Muscle of leg (tissue), 11 donors: ENCODE measurements around the gene FAM118A. TPM values are rescaled to one million over a fixed set of nuclear protein-coding genes. Genes with fewer than 3 reads are reported as not detected.
"Not testable (repeated sequence)": the region's sequence is repeated elsewhere in the genome, so short reads cannot be mapped to it uniquely, and the experiment has no call there.

Experiments used
- DNase-seq: peaks from one replicate; pipeline ENCODE4 v3.0.0; 2013
- H3K27ac ChIP-seq: one replicate; pipeline ENCODE4 v1.5.1; 2013; ENCODE audit warnings: mild to moderate bottlenecking, low read length, control low read depth
- H3K27me3 ChIP-seq: one replicate; pipeline ENCODE4 v1.6.1; 2013; ENCODE audit warnings: low read length; ENCODE audit not compliant: control insufficient read depth, insufficient read depth
- H3K36me3 ChIP-seq: one replicate; pipeline ENCODE4 v1.6.1; 2013; ENCODE audit warnings: low read length; ENCODE audit not compliant: control insufficient read depth, insufficient read depth
- H3K4me1 ChIP-seq: one replicate; pipeline ENCODE4 v1.6.1; 2013; ENCODE audit warnings: low read length; ENCODE audit not compliant: control insufficient read depth, insufficient read depth
- H3K4me3 ChIP-seq: one replicate; pipeline ENCODE4 v1.5.1; 2013; ENCODE audit warnings: low read length, control low read depth
- H3K9me3 ChIP-seq: replicated peaks from 2 replicates; pipeline ENCODE4 v1.6.1; 2013; ENCODE audit warnings: low read depth, low read length; ENCODE audit not compliant: control insufficient read depth
- WGBS: methylation state at CpG from one replicate; pipeline ENCODE4 v1.1.5; 2013; ENCODE audit warnings: missing lambda C conversion rate; ENCODE audit not compliant: insufficient coverage; 5-methylcytosine and 5-hydroxymethylcytosine counted together
- polyA plus RNA-seq, 8 donors: library from polyadenylated mRNA; unstranded; fragments of 120-200 nt; gene quantifications; one replicate each; pipeline versions ENCODE4 v1.2.1 to v1.2.3, GENCODE V29; 2013; ENCODE audit warnings: inconsistent platforms in 1 of 8, low replicate concordance in 1 of 8; ENCODE audit not compliant: insufficient read length in 8 of 8, insufficient read depth in 1 of 8
- total RNA-seq: library from RNA; stranded (reverse); fragments of 120-200 nt; gene quantifications from one replicate; pipeline ENCODE4 v1.2.4, GENCODE V29; 2013

The FAM118A gene
- total and polyA plus RNA-seq, 9 donors = 13.4 to 30.0 (median 18.5) TPM

DNA sequence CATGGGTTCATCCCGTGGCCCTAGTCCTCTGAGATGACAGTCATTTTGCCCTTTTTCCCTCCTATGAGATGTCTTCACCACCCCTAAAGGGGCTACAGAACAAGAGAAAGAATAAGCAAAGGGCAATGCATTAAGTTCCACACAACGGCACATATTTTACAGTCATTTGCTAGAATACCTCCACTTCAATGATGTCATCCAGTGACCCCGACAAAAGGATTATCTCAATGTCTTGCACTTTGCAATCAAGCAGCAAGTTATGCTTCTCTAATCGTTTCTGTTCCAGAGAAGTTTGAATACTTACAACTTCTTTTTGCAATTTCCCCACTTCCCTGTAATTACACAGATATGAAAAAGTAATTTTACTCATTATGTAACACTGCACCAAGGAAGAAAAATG lies 49.9 kb downstream of the FAM118A start:
- Histone ChIP-seq H3K27ac (no peak overlapping the region), H3K36me3 (no peaks in the 10 kb centered on the region), H3K4me1 (no peaks in the 10 kb centered on the region), H3K4me3 (no peak overlapping the region), H3K27me3 (no peaks in the 10 kb centered on the region), H3K9me3 (no peaks in the 10 kb centered on the region)
- no peak for DNase-seq
- 40% methylated on average over 1 of the region's 4 CpGs for WGBS

DNA sequence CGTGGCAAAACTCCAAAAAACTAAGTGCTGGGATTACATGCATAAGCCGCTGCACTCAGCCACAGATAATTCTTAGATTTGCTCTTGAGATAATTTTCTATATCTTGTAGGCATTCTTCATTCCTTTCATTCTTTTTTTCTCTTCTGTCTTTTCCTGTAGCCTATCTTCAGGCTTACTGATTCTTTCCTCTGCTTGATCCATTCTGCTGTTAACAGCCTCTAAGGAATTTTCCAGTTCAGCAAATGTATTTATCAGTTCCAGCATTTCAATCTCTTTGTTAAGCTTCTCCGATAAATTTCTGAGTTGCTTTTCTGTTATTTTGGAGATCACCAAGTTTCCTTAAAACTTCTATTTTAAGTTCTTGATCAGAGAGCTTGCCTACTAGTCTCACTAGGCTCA lies 57.0 kb downstream of the FAM118A start:
- no CpG with 5 or more reads among the region's 3 CpGs for WGBS
- Histone ChIP-seq H3K27me3 (no peaks in the 10 kb centered on the region), H3K27ac (no peak overlapping the region), H3K36me3 (no peaks in the 10 kb centered on the region), H3K4me1 (no peaks in the 10 kb centered on the region), H3K4me3 (no peak overlapping the region), H3K9me3 (peaks cover 14% of the 10 kb centered on the region)
- no peak for DNase-seq

DNA sequence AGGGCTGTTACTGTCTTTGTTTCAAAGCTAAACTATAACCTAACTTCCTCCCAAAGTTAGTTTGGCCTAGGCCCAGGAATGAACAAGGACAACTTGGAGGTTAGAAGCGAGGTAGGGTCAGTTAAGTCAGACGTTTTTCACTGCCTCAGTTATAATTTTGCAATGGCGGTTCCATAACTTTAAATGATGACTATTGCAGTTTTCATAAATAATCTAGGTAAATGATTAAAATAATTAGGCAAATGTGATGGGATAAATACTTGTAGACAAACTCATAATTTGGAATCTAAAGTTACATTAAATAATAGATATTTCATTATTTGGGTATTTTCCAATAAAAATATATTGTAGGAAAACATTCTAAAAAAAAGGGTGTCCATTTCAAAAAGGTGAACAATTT lies 63.9 kb downstream of the FAM118A start:
- H3K27ac ChIP-seq, H3K4me1 ChIP-seq, H3K36me3 ChIP-seq, H3K9me3 ChIP-seq, H3K4me3 ChIP-seq, H3K27me3 ChIP-seq, DNase-seq: not testable (repeated sequence)
- no CpG with 5 or more reads among the region's 3 CpGs for WGBS

DNA sequence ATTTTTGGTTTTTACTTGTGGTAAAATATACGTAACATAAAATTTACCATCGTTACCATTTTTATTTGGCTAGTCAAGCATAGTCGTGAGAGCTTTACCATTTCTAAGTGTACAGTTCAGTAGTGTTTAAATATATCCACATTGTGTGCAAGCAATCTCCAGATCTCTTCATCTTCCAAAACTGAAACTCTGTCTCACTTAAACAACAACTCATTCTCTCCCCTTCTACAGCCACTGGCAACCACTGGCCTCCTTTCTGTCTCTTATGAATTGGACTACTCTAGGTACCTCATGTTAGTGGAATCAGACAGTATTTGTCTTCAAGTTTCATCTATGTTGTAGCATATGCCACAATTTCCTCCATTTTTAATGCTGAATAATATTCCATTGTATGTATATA lies 66.3 kb downstream of the FAM118A start:
- no peak for DNase-seq
- WGBS = no CpG with 5 or more reads among the region's 3 CpGs
- Histone ChIP-seq H3K27me3 (no peaks in the 10 kb centered on the region), H3K27ac (no peak overlapping the region), H3K4me1 (no peaks in the 10 kb centered on the region), H3K36me3 (no peaks in the 10 kb centered on the region), H3K4me3 (no peak overlapping the region), H3K9me3 (no peaks in the 10 kb centered on the region)

GRCh38 chr22:45376703-45377102 lies 67.0 kb downstream of the FAM118A start:
- no peak overlapping the region for H3K27ac ChIP-seq
- H3K27me3 ChIP-seq = no peaks in the 10 kb centered on the region
- no peaks in the 10 kb centered on the region for H3K36me3 ChIP-seq
- no peaks in the 10 kb centered on the region for H3K9me3 ChIP-seq
- peak; percentile 11 for DNase-seq
- no peaks in the 10 kb centered on the region for H3K4me1 ChIP-seq
- H3K4me3 ChIP-seq = no peak overlapping the region
- no CpG with 5 or more reads among the region's 1 CpG for WGBS

- Histone ChIP-seq H3K27me3 (no peaks in the 10 kb centered on the region), H3K4me3 (no peak overlapping the region), H3K27ac (no peak overlapping the region), H3K36me3 (no peaks in the 10 kb centered on the region), H3K9me3 (no peaks in the 10 kb centered on the region), H3K4me1 (no peaks in the 10 kb centered on the region)
- no peak for DNase-seq
- WGBS = 100% methylated on average over 2 of the region's 2 CpGs
Observed at GRCh38 chr22:45381348-45381747, 71.6 kb downstream of the FAM118A start.

GRCh38 chr22:45389546-45389945 lies 79.8 kb downstream of the FAM118A start:
- Histone ChIP-seq H3K4me1 (no peaks in the 10 kb centered on the region), H3K27ac (no peak overlapping the region), H3K4me3 (no peak overlapping the region), H3K9me3 (no peaks in the 10 kb centered on the region), H3K36me3 (no peaks in the 10 kb centered on the region), H3K27me3 (peaks cover 6% of the 10 kb centered on the region)
- WGBS = no CpG with 5 or more reads among the region's 3 CpGs
- DNase-seq = no peak

Other genes with a start within 250 kb of the FAM118A start
- 20.1 TPM for gene NUP50, start 146.0 kb upstream of the FAM118A start, total RNA-seq
- gene NUP50, start 146.0 kb upstream of the FAM118A start, polyA plus RNA-seq = 10 to 100 TPM; 16.9 to 28.5 (median 21.2) TPM
- 15.1 TPM for gene KIAA0930, start 69.0 kb upstream of the FAM118A start, total RNA-seq
- gene KIAA0930, start 69.0 kb upstream of the FAM118A start, polyA plus RNA-seq = 10 to 100 TPM; 11.7 to 23.4 (median 16.0) TPM
- gene UPK3A, start 25.0 kb upstream of the FAM118A start, total RNA-seq = not detected
- 1 to 10 TPM in 1 of 8 donors, under 1 TPM in 3, not detected in 4; 0.19 to 4.3 (median 0.43) TPM for gene UPK3A, start 25.0 kb upstream of the FAM118A start, polyA plus RNA-seq
- 0.04 TPM for gene SMC1B, start 103.7 kb downstream of the FAM118A start, total RNA-seq
- under 1 TPM in 7 of 8 donors, not detected in 1; 0.05 to 0.16 (median 0.09) TPM for gene SMC1B, start 103.7 kb downstream of the FAM118A start, polyA plus RNA-seq
- 1.4 TPM for gene RIBC2, start 103.8 kb downstream of the FAM118A start, total RNA-seq
- gene RIBC2, start 103.8 kb downstream of the FAM118A start, polyA plus RNA-seq = 1 to 10 TPM; 1.6 to 3.2 (median 2.7) TPM
- gene FBLN1, start 192.9 kb downstream of the FAM118A start, total RNA-seq = 104 TPM
- gene FBLN1, start 192.9 kb downstream of the FAM118A start, polyA plus RNA-seq = 100 to 1,000 TPM in 7 of 8 donors, 10 to 100 TPM in 1; 93.4 to 235 (median 159) TPM